Neutrophil (primary cell): ENCODE measurements around the gene WAPL.

Experiments used
- H3K27ac ChIP-seq: fragments of 200-600 bp; sonication (generic); 2 replicates; pipeline ENCODE4 v1.5.1; 2016; ENCODE audit warnings: mild to moderate bottlenecking, moderate library complexity
- H3K27me3 ChIP-seq: fragments of 200-600 bp; sonication (generic); 2 replicates; pipeline ENCODE4 v1.6.0; 2016; ENCODE audit warnings: mild to moderate bottlenecking
- H3K36me3 ChIP-seq: fragments of 200-600 bp; sonication (generic); 2 replicates; pipeline ENCODE4 v1.5.1; 2017
- H3K4me1 ChIP-seq, 2 experiments: fragments of 200-600 bp in 1 of 2; sonication (generic) in 1 of 2; 1 replicate in 1 of 2; 2 replicates in 1 of 2; pipeline versions ENCODE4 v1.5.1 to v1.6.1; 2013 to 2016; ENCODE audit warnings: low read depth in 1 of 2, low read length in 1 of 2, mild to moderate bottlenecking in 1 of 2, moderate library complexity in 1 of 2; ENCODE audit not compliant: control insufficient read depth in 1 of 2, insufficient read depth in 1 of 2
- H3K4me3 ChIP-seq, 2 experiments: fragments of 200-600 bp in 1 of 2; sonication (generic) in 1 of 2; 1 replicate in 1 of 2; 2 replicates in 1 of 2; pipeline ENCODE4 v1.5.1; 2013 to 2016; ENCODE audit warnings: low read depth in 1 of 2, low read length in 1 of 2, mild to moderate bottlenecking in 1 of 2, moderate library complexity in 1 of 2
- H3K9me3 ChIP-seq: fragments of 200-600 bp; sonication (generic); 2 replicates; pipeline ENCODE4 v1.5.1; 2016
- CTCF ChIP-seq: fragments of 200-600 bp; sonication (generic); IDR thresholded peaks from 2 replicates; pipeline ENCODE4 v1.5.1; 2016; ENCODE audit warnings: antibody characterized with exemption

Gene WAPL

GRCh38 chr10:86518781-86519180 lies 2.8 kb downstream of the WAPL start:
- Histone ChIP-seq H3K27me3 (no peaks in the 10 kb centered on the region), H3K4me3 (no peak overlapping the region), H3K4me1 (peaks cover 19 to 38% of the 10 kb centered on the region in 2 experiments), H3K9me3 (no peaks in the 10 kb centered on the region), H3K27ac (no peak overlapping the region), H3K36me3 (peaks cover 36% of the 10 kb centered on the region)
- TF ChIP-seq CTCF, result no peak

DNA sequence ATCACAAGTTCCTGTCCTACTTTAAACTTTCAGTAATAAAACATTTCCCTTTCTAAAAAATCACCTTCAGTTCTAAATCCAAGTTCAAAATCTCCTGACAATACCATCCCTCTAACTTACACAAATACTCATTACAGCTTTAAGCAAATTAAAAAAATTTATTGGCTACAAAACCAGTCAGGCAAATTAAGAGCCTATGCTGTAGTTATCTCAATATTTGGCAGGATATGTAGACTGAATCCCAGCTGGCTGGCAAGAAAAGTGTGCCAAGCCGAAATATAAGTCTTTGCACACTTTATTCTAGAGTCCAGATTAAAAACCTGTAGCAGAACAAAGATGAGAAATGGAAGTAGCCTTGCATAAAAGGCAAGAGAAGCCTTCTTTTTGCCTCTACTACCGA lies 9.5 kb downstream of the WAPL start:
- peaks cover 35% of the 10 kb centered on the region for H3K36me3 ChIP-seq
- H3K27ac ChIP-seq, result peak overlapping the region; percentile 51
- H3K4me3 ChIP-seq, result no peak overlapping the region
- H3K27me3 ChIP-seq, result no peaks in the 10 kb centered on the region
- H3K4me1 ChIP-seq, result peaks cover 23 to 25% of the 10 kb centered on the region in 2 experiments
- no peak for TF ChIP-seq CTCF
- H3K9me3 ChIP-seq, result no peaks in the 10 kb centered on the region

DNA sequence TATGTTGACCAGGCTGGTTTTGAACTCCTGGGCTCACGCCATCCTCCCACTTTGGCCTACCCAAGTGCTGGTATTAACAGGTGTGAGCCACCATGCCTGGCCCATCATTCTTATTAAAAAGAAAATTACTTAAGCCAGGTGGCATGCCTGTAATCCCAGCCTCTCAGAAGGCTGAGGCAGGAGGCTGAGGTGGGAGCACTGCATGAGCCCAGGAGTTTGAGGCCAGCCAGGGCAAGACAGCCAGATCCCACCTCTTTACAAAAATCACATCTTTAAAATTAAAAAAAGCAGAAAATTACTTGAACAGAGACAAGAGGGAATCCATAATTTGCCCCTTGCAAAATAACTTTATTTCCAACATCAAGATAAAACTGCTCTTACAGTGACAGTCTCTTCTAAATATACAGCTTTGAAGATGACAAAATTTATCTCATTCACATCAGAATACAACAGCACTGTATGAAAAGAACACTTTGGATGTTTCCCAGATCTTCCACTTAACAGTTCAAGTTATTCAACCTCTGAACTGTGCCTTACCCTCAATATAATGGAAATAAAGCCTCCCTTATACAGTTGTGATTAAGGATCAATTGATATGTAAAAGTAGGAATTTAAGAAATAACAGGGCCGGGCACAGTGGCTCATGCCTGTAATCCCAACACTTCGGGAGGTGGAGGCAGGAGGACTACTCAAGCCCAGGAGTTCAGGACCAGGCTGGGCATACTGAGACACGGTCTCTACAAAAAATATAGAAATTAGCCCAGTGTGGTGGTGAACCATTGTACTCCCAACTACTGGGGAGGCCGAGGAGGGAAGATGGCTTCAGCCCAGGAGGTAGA lies 10.3 kb downstream of the WAPL start:
- peaks cover 26% of the 10 kb centered on the region for H3K36me3 ChIP-seq

GRCh38 chr10:86509145-86509544 lies 12.4 kb downstream of the WAPL start:
- TF ChIP-seq CTCF, result no peak
- H3K4me3 ChIP-seq, result no peak overlapping the region
- H3K9me3 ChIP-seq, result no peaks in the 10 kb centered on the region
- no peaks in the 10 kb centered on the region for H3K27me3 ChIP-seq
- peaks cover 6% of the 10 kb centered on the region for H3K36me3 ChIP-seq
- H3K27ac ChIP-seq, result peak overlapping the region; percentile 9
- peaks cover 32 to 34% of the 10 kb centered on the region in 2 experiments for H3K4me1 ChIP-seq

More for the DNA sequence above, 10.3 kb downstream of the WAPL start:
- Histone ChIP-seq H3K4me1 (peaks cover 29 to 31% of the 10 kb centered on the region in 2 experiments), H3K27ac (peak overlapping the region; percentile 55), H3K4me3 (no peak overlapping the region), H3K27me3 (no peaks in the 10 kb centered on the region), H3K9me3 (no peaks in the 10 kb centered on the region)
- no peak for TF ChIP-seq CTCF

DNA sequence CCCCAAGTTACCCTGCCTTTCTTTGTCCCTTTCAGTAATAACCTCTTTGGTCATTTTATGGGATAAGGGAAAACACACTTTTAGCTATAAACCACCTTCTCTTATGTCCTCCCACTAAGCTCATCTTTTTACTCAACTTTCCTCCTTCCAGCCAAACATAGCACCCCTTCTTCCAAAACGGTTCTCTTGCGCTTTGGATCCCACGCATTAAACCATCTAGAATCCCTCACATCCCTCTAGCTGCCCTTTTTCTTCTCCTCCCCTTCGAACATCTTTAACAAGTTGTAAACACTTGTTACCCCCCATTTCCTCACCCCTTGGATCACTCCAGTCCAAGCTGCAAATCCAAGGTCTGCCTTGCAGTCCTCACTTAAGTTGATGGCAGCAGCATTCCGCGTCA lies 13.4 kb downstream of the WAPL start:
- peak overlapping the region; percentile 34 for H3K27ac ChIP-seq
- peaks cover 30 to 33% of the 10 kb centered on the region in 2 experiments for H3K4me1 ChIP-seq
- H3K27me3 ChIP-seq, result no peaks in the 10 kb centered on the region
- no peaks in the 10 kb centered on the region for H3K9me3 ChIP-seq
- H3K4me3 ChIP-seq, result no peak overlapping the region
- H3K36me3 ChIP-seq, result peaks cover 9% of the 10 kb centered on the region
- TF ChIP-seq CTCF, result no peak
